Occipital lobe (tissue), 2 donors: ENCODE results near the gene MCFD2. TPM values are rescaled to one million over a fixed set of nuclear protein-coding genes. Genes with fewer than 3 reads are reported as not detected.

ENCODE experiments used
- DNase-seq: peaks from one replicate; lab custom pipeline; 2025; lab: John Stamatoyannopoulos, UW
- total RNA-seq: library from RNA; depleted of rRNA; stranded (reverse); fragments of >200 nt; gene quantifications from one replicate; pipeline ENCODE4 v1.2.3, GENCODE V29; 2014

Gene MCFD2
- total RNA-seq: 52.9 TPM

DNA sequence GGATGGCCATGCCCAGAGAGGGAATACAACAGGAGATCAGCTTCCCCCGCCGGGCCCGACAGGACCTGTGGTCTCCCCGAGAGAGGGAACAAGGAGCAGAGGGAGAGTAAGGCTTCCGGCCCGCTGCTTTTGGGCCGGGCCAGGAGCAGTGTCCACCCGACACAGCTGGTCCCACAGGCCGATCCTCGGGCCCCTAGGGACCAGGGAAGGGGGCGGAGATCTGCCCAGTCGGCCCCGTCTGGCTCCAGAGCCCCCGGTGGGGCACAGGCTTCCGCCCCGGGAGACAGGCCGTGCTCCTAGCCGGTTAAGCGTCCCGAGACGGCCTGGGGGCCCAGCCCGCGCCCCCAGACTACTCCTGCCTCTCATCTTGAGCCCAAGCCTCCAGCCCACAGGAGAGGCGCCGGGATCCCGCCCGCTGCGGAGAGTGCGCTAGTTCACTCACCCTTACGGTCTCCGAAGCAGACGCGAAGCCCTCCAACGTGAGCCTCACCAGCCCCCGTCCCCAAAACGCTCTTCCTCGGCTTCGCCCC, at the start of gene MCFD2:
Gene MCFD2, minus strand, starts transcription at position 526 of the 530 bp plus-strand sequence. CDS start 6,635 bp downstream, outside the sequence.
- DNase-seq: no peak

DNA sequence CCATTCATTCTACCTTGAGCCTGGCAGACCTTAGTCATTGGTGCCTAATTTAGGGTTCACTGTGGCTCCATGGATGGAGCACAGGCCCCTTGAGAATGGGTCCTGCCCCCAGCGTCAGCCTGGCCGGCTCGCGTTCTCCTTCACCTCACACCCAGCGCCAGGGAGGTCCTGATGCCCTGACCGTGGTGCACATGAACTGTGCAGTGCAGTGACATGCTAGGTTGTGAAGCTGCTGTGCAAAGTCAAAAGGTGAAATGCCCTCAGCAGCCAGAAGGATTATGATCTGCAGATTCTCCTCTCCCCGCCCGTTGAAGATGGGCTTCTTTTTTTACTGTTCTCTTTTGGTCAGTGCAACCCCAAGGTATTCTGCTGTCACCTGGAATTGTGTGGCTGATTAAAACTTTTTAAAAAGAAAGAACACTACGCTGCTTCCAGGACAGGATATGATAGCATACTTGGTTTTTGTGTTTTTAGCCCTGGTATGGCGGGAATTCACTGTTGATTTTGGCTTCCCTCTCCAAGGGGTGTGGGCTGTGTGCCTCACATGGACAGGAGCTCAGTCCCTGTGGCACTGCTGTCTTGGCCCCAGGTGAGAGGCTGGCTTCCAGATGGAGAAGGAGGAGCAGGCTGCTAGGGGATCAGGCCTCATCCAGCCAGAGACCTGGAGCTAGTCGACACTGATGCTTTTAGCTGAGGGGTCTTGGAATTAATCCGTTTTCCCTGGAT, 49.4 kb upstream of the MCFD2 start:
- no peak for DNase-seq

DNA sequence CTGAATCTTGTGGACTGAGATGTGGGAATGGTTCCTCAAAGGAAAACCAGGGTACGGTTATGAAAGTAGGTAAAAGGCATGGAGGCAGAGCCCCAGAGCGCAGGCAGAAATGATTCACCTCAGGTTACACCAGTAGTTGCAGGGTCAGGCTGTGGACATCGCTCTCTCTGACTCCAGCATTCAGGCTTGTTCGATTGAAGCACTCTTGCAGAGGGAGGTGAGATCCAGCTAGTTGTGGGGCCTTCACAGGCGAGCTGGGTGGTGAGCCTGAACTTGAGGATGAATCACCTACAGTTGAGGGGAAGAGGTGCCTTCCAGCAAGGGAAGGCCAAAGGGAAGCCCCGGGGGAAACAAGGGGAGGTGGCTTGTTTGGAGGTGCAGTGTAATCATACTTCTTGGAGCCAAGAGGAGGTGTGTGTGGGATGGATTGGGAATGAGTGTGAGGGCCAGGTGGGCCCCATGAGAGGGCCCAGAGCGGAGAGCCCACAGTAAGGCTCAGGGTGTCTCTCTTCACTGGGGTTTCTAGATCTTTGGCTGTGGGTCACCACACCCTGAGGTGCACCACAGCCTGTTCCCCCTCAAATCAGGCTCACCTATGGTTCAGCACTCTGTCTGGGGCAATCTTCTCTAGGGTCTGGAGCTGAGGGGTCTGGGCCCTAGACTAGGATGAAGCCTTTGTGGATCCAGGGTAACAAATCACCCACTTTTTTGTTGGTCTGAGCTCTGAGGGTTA, 48.5 kb upstream of the MCFD2 start:
- DNase-seq: no peak

DNA sequence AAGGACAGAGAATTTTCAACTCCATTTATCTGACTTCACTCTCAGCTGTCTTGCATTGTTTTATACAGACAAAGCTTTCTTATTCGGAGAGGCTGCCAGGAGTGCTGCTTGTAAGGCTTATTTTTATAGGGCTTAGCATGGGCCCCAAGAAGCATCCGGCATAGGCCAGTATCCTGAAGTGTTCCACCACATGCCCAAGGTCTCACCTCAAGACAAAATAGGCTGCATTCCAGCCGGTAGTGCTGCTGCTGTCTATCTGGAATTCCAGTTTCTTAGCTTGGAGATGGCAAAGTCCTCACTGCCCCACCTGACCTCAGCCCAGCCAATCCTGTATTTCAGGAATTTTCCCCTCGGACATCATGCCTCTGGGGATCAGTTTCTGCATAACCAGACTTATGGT, 47.6 kb upstream of the MCFD2 start:
- DNase-seq: no peak

DNA sequence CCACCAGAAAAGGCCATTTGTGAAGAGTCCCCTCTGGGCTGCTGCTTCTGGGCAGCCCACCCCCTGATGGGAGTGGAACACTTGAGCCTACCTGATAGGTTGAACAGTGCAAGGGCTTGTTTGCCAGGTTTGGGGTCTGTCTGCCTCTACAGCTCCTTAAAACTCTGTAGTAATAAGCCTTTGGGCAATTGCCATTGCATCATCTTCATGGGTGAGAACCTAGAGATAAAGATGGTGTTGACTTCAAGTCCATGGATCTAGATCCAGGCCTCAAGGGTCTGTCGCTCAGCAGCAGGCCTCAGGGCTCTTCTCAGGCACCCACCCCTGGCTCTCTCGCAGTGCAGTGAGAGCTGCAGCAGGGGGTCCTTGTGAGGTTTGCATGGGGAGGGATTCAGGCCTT, 47.1 kb upstream of the MCFD2 start:
- DNase-seq: no peak

DNA sequence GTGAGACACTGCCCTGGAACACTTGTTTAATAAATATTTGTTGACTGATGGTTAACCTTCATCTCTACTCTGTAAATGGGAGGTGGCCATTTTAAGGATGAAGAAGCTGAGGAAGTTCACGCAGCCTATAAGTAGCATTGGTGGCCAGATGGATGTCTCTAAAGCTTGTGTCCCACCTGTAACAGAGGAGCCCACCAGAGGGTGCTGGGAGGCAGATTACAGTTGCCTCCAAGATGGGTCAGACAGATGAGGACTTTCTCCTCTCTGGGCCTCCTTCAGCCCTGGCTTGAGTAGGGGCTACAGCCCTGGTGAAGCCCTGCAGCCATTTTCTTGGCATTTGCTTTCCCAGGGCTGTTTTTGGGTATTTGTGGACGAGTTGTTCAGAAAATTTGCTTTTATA, 45.0 kb upstream of the MCFD2 start:
- no peak for DNase-seq

DNA sequence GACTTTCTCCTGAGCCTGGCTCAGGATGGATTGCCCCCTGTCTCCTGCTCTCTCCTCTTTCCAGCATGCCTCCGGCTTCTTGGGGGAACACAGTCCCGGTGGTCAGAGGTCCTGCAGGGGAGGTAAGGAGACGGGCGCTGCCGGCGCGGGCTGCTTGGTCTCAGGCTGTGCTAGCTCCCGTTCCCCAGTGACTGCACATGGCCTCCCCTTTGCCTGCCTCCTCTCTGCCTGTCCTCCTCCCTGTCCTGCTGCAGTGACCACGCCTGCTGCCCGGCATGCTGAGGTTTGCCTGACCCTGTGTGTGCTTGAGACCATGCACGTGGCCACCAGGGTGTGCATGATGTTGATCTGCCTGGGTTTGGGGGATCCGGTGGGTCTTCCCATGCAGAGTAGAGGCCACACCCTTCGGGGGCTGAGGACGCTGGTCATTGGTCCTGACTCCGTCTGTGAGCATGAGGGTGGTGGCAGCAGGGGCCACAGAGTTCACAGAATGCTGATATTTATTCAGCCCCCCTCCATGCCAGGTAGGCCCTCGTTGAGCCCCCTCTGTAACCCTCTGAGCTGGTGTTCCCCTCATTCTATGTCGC, 42.9 kb upstream of the MCFD2 start:
- no peak for DNase-seq

DNA sequence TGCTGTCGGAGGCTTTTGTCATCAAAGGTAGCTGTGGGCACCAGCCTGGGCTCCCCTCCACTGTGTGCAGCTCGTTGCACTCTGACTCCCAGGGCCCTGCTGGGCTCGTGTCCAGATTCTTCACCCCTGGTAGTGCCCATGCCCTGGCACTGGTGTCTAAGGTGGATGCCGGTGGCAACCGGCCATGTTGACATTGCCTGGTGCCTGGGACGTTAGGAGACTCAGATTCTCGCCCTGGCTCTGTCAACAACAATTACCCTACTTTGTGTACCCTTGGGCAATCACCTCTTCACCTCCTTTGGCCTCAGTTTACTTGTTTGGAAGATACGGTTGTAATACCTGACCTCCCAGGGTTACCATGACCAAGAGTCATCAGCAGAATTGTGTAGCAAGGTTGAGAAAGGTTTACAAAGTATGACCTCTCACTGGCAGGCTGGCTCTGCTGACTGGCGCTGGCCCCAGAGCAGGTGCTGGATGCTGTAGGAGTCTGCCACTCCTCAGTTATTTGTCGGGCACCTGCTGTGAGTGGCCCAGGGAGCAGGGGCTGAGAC, 41.5 kb upstream of the MCFD2 start:
- no peak for DNase-seq

DNA sequence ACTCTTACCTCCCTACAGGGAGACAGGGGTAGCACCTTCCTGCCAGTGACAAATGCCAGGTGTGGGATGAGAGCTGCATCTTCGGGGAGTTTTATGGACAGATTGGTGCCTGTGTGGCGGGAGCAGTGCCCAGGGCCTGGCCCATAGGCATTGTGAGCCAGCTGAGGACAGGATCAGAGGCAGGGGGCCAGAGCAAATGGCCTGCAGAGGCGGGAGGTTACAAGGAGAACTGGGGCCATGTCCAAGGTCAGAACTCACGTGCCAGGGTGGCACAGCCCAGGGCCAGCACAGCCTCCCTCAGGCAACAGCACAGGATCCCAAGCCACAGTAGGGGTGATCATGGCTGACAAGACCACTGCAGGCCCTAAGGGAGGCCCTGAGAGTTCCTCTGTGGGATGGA, 40.2 kb upstream of the MCFD2 start:
- no peak for DNase-seq

DNA sequence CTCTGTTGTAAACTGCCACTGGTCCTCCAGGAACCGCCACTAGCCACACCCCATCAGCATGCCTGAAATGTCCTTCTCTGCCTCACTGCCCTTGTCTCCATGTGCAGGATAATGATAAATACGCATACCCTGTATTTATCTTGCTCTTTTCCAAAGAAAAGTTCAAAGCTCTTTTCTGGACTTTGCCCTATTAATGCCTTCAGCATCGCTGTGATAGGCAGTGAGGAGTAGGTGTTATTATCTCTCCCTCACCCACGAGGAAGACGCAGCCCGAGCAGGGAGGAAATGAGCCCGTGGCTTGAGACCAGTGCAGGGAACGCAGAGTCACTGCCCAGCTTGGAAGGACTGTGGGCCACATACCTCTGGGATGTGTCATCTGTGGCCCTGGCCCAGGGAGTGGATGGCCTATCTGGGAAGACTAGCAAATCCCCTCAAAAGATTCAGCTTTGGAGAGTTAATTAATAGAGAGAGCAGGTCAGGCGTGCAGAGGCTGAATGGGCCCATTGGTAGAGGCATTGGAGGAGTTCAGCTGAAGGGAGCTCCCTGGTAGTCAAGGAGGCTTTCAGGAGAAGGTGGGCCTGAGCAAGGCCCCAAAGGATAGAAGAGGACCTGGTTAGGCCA, 39.5 kb upstream of the MCFD2 start:
- no peak for DNase-seq

DNA sequence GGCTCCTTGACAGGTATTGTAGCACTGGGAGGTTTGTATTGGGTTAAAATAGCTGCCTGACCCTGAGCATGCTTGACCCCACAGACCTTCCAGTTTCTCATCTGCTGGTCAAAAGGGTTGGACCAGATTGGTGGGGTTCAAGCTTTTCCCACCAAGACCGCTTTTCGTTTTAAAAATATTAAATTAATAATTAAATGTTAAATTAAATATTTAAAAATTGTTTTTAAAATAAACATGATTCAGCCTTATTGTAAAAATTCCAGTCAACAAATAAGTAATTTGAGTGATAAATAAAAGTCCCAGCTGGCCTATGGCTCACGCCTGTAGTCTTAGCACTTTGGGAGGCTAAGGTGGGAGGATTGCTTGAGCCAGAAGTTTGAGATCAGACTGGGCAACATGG, 36.6 kb upstream of the MCFD2 start:
- DNase-seq: no peak

DNA sequence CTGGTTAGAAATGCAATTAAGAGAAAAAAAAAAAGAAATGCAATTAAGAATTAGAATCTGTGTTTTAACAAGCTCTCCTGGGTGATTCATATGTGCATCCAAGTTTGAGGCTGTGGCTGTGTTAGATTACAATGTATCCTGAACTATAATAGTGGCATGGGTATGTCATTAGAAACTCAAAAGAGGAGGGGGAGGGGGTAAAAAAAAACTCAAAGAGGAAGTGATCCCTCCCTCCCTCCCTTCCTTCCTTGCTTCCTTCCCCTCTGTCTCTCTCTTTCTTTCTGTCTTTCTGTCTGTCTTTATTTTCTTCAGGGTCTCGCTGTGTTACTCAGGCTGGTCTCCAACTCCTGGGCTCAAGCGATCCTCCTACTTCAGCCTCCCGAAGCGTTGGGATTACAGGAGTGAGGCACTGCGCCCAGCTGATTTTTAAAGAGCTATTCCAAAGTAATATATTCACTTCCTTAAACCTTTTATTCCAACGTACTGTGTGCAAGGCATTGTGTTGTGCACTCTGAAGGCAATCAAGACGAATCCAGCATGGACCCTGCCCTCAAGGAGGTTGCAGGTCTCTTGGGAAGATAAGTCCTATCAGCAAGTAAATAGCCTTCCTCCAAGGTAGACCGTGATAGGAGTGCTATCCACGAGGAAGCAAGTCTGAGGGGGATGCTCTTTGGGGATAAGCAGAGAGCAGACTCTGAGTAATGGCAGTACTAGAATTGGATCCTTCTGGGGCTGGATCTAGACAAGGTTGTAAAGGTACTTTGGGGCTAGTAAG, 35.9 kb upstream of the MCFD2 start:
- no peak for DNase-seq

DNA sequence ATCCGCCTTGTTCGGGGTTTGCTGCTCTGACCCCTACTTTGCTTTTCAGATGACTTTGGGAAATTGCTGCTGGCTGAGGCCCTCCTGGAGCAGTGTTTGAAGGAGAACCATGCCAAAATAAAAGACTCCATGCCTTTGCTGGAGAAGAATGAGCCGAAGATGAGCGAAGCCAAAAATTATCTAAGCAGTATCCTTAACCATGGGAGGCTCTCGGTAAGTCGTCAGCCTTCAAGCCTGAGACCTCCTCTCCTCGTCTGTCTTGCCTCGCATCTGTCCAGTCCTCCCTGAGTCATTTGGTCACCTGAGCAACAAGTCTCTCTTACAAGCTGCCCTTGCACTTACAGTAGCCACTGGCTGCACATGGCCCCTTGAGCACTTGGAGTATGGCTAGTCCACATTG, 34.7 kb upstream of the MCFD2 start:
- no peak for DNase-seq

DNA sequence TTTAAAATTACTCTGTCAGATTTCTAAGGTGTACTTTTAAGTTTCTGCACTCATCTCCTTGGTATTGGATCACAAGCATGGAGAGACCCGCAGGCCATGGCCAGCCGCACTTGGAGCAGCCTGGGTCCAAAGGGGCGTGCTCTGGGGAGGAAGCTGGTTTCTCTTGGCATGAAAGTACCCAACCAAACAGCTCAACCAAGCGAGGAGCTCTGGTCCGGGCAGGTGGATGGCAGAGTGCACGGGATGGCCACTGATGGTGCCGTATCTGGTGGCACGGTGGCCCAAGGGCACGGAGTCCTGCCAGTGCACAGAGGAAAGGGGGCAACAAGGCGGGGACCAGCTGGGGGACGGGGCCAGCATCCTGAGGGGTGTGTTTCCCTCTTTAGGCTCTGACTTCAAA, 32.2 kb upstream of the MCFD2 start:
- DNase-seq: no peak

DNA sequence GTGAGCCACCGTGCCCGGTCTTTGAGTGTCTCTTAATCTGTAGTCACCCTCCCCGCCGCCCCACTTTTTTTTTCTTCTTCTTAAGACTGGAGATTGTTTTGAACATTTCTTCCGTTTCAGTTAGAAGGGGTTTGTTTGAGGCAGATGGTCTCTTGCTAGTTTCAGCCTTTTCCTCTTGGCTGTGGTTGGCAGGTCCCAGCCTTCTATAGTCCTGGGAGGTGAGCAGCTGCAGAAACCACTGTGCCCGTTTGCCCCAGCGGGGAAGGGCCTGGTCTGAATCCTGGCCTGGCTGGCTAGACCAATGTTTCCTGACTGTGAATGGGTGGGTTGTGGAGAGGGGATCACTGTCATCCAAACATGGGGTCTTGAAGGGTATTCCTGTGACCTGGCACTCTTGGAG, 30.1 kb upstream of the MCFD2 start:
- DNase-seq: no peak

DNA sequence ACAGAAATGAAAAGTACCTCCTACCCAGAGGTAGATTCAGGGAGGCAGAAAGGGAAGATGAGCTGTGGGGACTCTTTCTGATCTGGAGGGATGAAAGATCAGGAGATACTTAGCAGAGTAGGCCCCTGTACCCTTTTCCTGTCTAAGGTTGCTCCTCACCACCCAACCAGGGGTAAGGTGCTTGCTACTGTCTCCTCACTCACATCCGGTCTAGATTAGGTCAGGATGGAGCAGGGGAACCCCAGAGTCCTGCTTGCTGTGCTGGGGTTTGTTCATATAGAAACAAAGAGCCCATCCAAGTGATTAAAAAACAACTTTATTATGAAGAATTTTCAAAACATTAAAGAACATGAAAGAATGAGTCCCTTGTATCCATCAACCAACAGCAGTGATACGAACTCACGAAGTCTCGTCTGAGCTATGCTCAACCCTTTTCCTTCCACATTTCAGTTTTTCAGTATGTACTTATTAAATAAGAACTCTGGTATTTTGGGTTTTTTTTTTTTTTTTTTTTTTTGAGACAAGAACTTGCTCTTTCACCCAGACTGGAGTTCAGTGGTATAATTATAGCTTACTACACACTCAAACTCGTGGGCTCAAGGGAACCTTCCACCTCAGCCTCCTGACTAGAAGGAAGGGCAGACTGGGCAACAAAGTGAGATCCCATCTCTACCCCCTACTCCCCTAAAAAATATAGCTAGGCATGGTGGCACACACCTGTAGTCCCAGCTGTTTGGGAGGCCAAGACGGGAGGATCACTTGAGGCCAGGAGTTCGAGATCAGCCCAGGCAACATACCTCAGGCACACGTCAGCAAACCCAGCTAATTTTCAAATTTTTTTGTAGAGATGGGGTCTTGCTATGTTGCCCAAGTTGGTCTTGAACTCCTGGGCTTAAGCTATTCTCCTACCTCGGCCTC, 28.5 kb upstream of the MCFD2 start:
- DNase-seq: no peak

DNA sequence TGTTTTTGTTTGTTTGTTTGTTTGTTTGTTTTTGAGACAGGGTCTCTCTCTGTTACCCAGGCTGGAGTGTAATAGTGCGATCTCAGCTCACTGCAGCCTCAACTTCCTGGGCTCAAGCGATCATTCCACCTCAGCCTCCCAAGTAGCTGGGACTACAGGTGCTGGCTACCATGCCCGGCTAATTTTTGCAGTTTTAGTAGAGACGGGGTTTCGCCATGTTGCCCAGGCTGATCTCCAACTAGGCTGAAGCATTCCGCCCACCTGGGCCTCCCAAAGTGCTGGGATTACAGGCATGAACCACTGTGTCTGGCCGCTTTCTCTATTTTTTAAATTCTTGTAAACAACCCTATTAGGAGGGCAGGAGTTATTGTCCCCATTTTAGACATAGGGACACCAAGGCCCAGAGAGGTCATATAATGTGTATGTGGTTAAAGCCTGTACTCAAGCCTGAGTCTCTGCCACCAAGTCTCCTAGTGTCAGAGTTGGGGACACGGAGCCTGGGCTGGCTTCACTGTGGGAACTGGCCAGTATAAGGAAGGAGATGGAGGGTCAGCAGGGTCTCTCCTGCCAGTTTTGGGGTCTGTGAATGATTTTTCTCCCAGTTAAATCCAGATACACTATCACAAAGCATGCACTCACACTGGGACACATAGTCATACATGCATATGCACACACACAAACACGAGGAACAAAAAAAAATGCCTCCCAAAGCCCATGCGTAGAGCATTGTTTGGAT, 27.5 kb upstream of the MCFD2 start:
- no peak for DNase-seq

DNA sequence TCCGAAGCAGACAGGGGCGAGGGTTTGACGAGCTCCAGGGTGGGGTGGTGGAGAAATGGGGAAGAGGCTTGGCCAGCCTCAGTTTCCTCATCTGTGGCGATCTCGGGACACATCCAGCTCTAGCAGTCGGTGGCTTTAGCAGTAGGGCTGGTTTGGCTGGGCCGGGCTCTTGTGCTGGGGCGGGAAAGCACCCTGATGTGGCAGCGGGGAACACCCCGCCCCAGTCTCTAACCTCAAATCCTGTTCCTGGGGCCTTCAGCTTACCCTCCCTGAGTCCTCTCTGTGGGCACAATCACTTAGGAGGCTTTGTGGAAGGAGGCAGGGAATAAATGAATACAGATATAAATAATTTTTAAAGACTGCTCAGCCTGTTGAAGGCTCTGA, 26.5 kb upstream of the MCFD2 start:
- no peak for DNase-seq

DNA sequence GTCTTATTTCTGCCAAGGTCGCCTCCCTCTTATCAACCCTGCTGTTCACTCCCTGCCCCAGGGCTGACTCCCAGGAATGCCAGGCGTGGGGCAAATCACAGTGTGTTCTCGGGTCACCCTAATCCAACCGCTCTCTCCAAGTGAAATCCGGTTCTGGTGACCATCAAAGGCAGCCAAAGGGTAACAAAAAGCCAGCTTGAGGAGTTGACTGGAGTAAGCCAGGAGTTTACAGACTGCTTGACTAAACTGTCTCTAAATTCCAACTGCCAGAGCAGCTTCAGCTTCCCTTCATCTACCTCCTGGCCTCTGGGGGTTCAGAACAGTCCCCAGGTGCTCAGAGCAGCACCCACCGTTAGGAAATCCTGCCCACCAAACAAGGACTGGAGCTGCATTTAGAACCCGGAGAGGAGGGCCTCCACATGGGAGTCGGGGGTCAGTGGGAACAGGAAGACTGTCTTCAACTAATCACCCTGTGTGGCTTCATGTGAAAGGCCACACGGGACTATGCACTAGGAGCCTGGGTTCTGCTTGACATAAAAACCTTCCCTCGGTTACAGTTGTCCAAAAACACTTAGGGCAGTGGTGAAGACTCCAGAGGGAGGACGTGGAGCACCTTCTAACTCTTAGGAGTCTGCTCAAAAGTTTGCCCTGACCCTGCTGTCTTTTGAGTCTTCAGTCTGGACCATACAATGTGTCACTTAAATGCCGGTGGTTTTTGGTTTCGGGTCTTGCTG, 24.2 kb upstream of the MCFD2 start:
- no peak for DNase-seq
